CD4-positive, alpha-beta memory T cell (primary cell): ENCODE data around the gene ZFP91. TPM values are rescaled to one million over a fixed set of nuclear protein-coding genes. Genes with fewer than 3 reads are reported as not detected.
A peak's percentile ranks its signal among the peaks of the same experiment; 100 is the strongest.

Source experiments
- CTCF ChIA-PET: fragments of 350-600 bp; sonication (Branson Sonifier 250); formaldehyde crosslinking; loops from one replicate; lab custom pipeline; 2021; ENCODE audit warnings: inconsistent platforms; ENCODE audit not compliant: partially characterized antibody; lab: Charles Lee
- POLR2A ChIA-PET: fragments of 350-600 bp; sonication (Branson Sonifier 250); formaldehyde crosslinking; loops from one replicate; lab custom pipeline; 2021; ENCODE audit not compliant: partially characterized antibody; lab: Charles Lee
- DNase-seq, 5 donors: peaks; one replicate each; pipeline versions ENCODE4 v3.0.0 to v3.0.0-alpha.2; 2020 to 2022; ENCODE audit warnings: mixed read lengths in 1 of 5
- H3K27ac ChIP-seq: one replicate; pipeline ENCODE4 v1.7.0; 2013; ENCODE audit warnings: low read depth, low read length
- H3K27me3 ChIP-seq: 2 replicates; pipeline ENCODE4 v1.7.0; 2013; ENCODE audit warnings: mild to moderate bottlenecking, low read length, moderate library complexity; ENCODE audit not compliant: insufficient read depth
- H3K36me3 ChIP-seq: 2 replicates; pipeline ENCODE4 v1.7.0; 2013; ENCODE audit warnings: mild to moderate bottlenecking, low read length, moderate library complexity; ENCODE audit not compliant: insufficient read depth
- H3K4me1 ChIP-seq: 2 replicates; pipeline ENCODE4 v1.7.0; 2013; ENCODE audit warnings: mild to moderate bottlenecking, low read length, moderate library complexity; ENCODE audit not compliant: insufficient read depth
- H3K4me3 ChIP-seq, 2 donors: one replicate each; pipeline ENCODE4 v1.7.0; 2013; ENCODE audit warnings: low read length in 2 of 2, mild to moderate bottlenecking in 1 of 2
- H3K9me3 ChIP-seq, 2 donors: one replicate each; pipeline ENCODE4 v1.7.0; 2013; ENCODE audit warnings: low read length in 2 of 2, control low read depth in 1 of 2; ENCODE audit not compliant: control insufficient read depth in 1 of 2
- H3K27ac Mint-ChIP-seq, 7 donors: one replicate each; pipeline ENCODE4 v1.8.0; 2020 to 2021; ENCODE audit warnings: mixed read lengths in 7 of 7, mild to moderate bottlenecking in 6 of 7, inconsistent platforms in 3 of 7, moderate library complexity in 3 of 7
- H3K27me3 Mint-ChIP-seq, 2 donors: one replicate each; pipeline ENCODE4 v1.8.0; 2020 to 2021; ENCODE audit warnings: mixed read lengths in 2 of 2
- H3K36me3 Mint-ChIP-seq, 2 donors: one replicate each; pipeline ENCODE4 v1.8.0; 2020 to 2021; ENCODE audit warnings: mixed read lengths in 2 of 2, inconsistent platforms in 1 of 2, mild to moderate bottlenecking in 1 of 2
- H3K4me1 Mint-ChIP-seq, 4 donors: one replicate each; pipeline ENCODE4 v1.8.0; 2020 to 2021; ENCODE audit warnings: mixed read lengths in 4 of 4, mild to moderate bottlenecking in 1 of 4
- H3K4me3 Mint-ChIP-seq, 8 donors: one replicate each; pipeline ENCODE4 v1.8.0; 2020 to 2021; ENCODE audit warnings: mixed read lengths in 8 of 8, mild to moderate bottlenecking in 7 of 8, moderate library complexity in 6 of 8, inconsistent platforms in 3 of 8
- H3K9me3 Mint-ChIP-seq, 8 donors: one replicate each; pipeline ENCODE4 v1.8.0; 2020 to 2021; ENCODE audit warnings: mixed read lengths in 8 of 8, mild to moderate bottlenecking in 5 of 8, inconsistent platforms in 3 of 8, moderate library complexity in 1 of 8
- intact Hi-C: fragments of 100-400 bp; cut with micrococcal nuclease; formaldehyde crosslinking; loops from one replicate; pipeline ENCODE4 v1.15.1; 2023
- polyA plus RNA-seq, 2 donors: library from polyadenylated mRNA; unstranded; fragments of 300-500 nt; fragmentation: Illumina TruSeq; gene quantifications; one replicate each; pipeline ENCODE4 v1.2.3, GENCODE V29; 2021
- total RNA-seq, 2 experiments: library from RNA; stranded (reverse); gene quantifications; one replicate each; pipeline ENCODE4 v1.2.3, GENCODE V29; 2021

Gene ZFP91
- total and polyA plus RNA-seq, 4 experiments from 2014 or later: 3.8 to 38.4 (median 22.7) TPM

DNA sequence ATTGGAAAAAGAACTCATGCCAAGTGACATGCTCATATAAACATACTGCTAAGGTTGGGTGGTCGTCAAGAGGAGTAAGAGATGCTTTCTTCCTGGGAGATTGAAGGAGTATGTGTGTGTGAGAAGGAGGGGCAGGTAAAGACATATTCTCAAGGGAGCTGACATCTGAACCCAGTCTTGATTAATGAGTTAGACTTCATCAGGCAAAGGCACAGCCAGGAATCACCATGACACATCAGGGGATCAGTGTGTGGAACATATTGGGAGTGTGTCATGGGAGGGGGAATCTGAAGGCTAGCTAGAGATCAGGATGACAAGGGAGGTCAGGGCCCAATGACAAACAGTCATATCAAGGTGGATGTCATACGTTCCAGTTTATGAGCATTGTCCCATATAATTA, 58.5 kb downstream of the ZFP91 start:
- peak overlapping the region in 2 of 7 donors; percentile 18 to 24 for H3K27ac Mint-ChIP-seq
- peaks cover 14 to 23% (median 18%) of the 10 kb centered on the region in 4 donors for H3K4me1 Mint-ChIP-seq
- H3K27ac ChIP-seq: no peak overlapping the region
- no peaks in the 10 kb centered on the region for H3K9me3 ChIP-seq
- intact Hi-C loops: no loop called here
- no peak overlapping the region for H3K4me3 ChIP-seq
- H3K4me3 Mint-ChIP-seq: no peak overlapping the region
- H3K36me3 Mint-ChIP-seq: no peaks in the 10 kb centered on the region
- DNase-seq: no peak
- no peaks in the 10 kb centered on the region for H3K9me3 Mint-ChIP-seq
- no peaks in the 10 kb centered on the region for H3K36me3 ChIP-seq
- ChIA-PET CTCF (interaction anchor here (1.1 to 5.1 kb wide), 6 partner anchors 9 to 69 kb away, joined by 3 to 43 read pairs (median 6); no protein-coding TSS in a partner anchor), POLR2A (no interaction called here)
- peaks cover 21% of the 10 kb centered on the region for H3K4me1 ChIP-seq
- H3K27me3 ChIP-seq: no peaks in the 10 kb centered on the region
- H3K27me3 Mint-ChIP-seq: no peaks in the 10 kb centered on the region

DNA sequence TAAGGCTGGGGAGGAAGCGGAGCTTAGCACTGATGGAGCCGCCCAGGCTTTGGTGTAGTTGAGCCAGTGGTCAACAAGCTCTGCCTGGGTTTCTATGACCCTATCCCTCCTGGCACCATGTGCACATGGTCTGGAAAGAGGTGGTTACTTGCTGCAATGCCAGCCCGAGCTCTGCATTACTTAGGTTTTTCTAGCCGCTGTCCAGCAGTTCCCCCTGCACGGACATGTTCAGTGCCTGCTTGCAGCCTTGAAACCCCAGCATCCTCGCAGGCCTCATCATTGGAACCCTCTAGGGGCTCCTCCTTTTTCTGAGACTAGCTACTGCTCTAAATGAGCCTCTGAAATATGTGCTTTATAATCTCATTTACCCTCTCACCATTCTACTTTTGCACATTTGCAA, 60.2 kb downstream of the ZFP91 start:
- ChIA-PET POLR2A (interaction anchor here (0.7 to 2.5 kb wide), 2 partner anchors 9 to 60 kb away, joined by 3 to 10 read pairs; partner anchors contain the start of gene ZFP91), CTCF (interaction anchor here (1.0 to 5.1 kb wide), 7 partner anchors 11 to 115 kb away, joined by 3 to 43 read pairs (median 3); no protein-coding TSS in a partner anchor)
- Histone ChIP-seq H3K9me3 (no peaks in the 10 kb centered on the region), H3K4me3 (no peak overlapping the region), H3K4me1 (peaks cover 21% of the 10 kb centered on the region), H3K36me3 (no peaks in the 10 kb centered on the region), H3K27ac (no peak overlapping the region), H3K27me3 (no peaks in the 10 kb centered on the region)
- DNase-seq: no peak
- H3K4me3 Mint-ChIP-seq: no peak overlapping the region
- intact Hi-C loops: no loop called here
- peaks cover 0 to 2% (median 0%) of the 10 kb centered on the region in 8 donors for H3K9me3 Mint-ChIP-seq
- no peak overlapping the region for H3K27ac Mint-ChIP-seq
- no peaks in the 10 kb centered on the region for H3K27me3 Mint-ChIP-seq
- H3K4me1 Mint-ChIP-seq: peaks cover 14 to 26% (median 18%) of the 10 kb centered on the region in 4 donors
- no peaks in the 10 kb centered on the region for H3K36me3 Mint-ChIP-seq

DNA sequence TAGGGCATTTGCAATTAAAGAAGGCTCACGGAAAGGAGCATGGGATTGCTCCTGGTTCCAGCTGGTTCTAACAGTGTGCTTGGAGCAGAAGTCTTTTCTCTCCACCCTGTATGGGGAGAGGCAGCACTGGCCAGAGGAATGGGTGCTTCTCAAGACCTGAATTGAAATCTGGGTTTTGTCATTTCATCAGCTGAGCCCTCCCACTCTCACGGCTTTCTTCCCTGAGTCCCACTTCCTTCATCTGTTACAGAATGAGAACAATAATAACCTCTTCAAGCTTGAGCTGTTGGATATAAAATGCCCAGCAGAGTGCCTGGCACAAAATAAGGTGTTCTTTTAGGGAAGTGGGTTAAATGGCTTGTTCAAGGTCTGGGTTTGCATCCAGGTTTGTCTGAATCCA, 60.8 kb downstream of the ZFP91 start:
- Mint-ChIP-seq H3K4me1 (peaks cover 14 to 26% (median 18%) of the 10 kb centered on the region in 4 donors), H3K27me3 (no peaks in the 10 kb centered on the region), H3K27ac (peak overlapping the region in 3 of 7 donors; percentile 23 to 39 (median 29)), H3K9me3 (peaks cover 0 to 4% (median 0%) of the 10 kb centered on the region in 8 donors), H3K4me3 (peak overlapping the region in 1 of 8 donors; percentile 63), H3K36me3 (no peaks in the 10 kb centered on the region)
- ChIA-PET CTCF (interaction anchor here (1.1 to 5.1 kb wide), 7 partner anchors 12 to 71 kb away, joined by 3 to 43 read pairs (median 5); no protein-coding TSS in a partner anchor), POLR2A (interaction anchor here (0.7 to 2.5 kb wide), 4 partner anchors 10 to 64 kb away, joined by 3 to 10 read pairs (median 4); partner anchors contain the start of genes LPXN and ZFP91)
- Histone ChIP-seq H3K36me3 (no peaks in the 10 kb centered on the region), H3K4me1 (peaks cover 21% of the 10 kb centered on the region), H3K27me3 (no peaks in the 10 kb centered on the region), H3K4me3 (no peak overlapping the region), H3K9me3 (no peaks in the 10 kb centered on the region), H3K27ac (no peak overlapping the region)
- no peak for DNase-seq
- intact Hi-C loops: no loop called here

DNA sequence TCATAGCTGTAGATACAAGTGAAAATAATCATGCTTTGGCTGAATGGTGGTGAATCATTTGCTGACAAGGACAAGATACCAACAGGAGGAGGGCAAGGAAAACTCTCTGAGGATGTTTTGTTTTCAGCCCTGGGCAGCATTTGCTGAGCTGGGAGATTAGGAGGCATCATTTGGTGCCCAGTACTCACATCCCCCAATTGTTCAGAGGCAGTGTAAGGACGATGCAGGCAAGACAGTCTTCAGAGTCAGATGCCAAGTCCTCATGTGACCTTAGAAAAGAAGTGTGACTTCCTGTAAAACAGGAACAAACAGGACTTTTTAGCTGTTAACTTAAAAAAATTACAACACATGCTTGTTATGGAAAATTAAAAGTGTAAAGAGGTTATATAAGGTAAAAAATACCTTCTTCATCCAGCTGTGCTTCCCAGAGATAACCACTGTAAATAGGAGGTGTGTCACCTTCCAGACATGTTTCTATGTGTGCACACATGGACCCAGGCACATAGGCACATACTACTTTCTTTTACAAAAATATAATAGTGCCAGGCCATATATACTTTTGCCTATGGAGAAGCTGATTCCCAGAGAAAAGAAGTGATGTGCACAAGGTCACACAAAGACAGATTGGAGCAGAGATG, 61.6 kb downstream of the ZFP91 start:
- CTCF ChIA-PET: interaction anchor here (1.2 to 5.1 kb wide), 7 partner anchors 12 to 72 kb away, joined by 3 to 43 read pairs (median 4); no protein-coding TSS in a partner anchor
- intact Hi-C loops: no loop called here

DNA sequence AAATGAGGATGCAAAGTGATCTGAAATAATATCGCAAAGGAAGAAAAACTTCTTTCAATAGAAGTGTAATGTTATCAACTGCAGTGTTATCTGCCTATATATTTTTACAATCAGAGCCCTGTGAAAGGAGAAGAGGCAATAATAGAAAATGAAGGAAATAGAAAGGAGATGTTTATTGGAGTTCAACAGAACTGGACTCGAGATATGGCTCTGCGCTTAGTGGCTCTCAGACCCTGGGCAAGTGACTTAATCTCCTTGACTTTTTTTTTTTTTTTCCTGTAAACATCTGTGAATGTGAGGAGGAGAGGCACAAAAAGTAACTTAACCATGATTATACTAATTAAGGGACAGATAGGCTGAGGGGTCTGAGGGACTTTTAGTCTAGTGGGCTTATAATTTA, 62.5 kb downstream of the ZFP91 start:
- Histone ChIP-seq H3K4me3 (no peak overlapping the region), H3K4me1 (peaks cover 21% of the 10 kb centered on the region), H3K27me3 (no peaks in the 10 kb centered on the region), H3K36me3 (no peaks in the 10 kb centered on the region), H3K27ac (no peak overlapping the region), H3K9me3 (no peaks in the 10 kb centered on the region)
- intact Hi-C loops: no loop called here
- Mint-ChIP-seq H3K9me3 (peaks cover 0 to 10% (median 5%) of the 10 kb centered on the region in 8 donors), H3K4me3 (no peak overlapping the region), H3K27me3 (no peaks in the 10 kb centered on the region), H3K4me1 (peaks cover 14 to 26% (median 18%) of the 10 kb centered on the region in 4 donors), H3K36me3 (peaks cover 0 to 6% of the 10 kb centered on the region in 2 donors), H3K27ac (peak overlapping the region in 4 of 7 donors; percentile 29 to 78 (median 43))
- ChIA-PET POLR2A (interaction anchor here (2.5 kb wide), 1 partner anchor 62 kb away, joined by 10 read pairs; the partner anchor contains the start of gene ZFP91), CTCF (interaction anchor here (0.9 to 1.6 kb wide), 3 partner anchors 12 to 495 kb away, joined by 3 to 4 read pairs (median 4); no protein-coding TSS in a partner anchor)
- no peak for DNase-seq

More for the DNA sequence above, 61.6 kb downstream of the ZFP91 start:
- Mint-ChIP-seq H3K36me3 (peaks cover 0 to 4% of the 10 kb centered on the region in 2 donors), H3K27me3 (no peaks in the 10 kb centered on the region), H3K4me3 (peak overlapping the region in 7 of 8 donors; percentile 26 to 64 (median 33)), H3K4me1 (peaks cover 14 to 26% (median 18%) of the 10 kb centered on the region in 4 donors), H3K9me3 (peaks cover 0 to 4% (median under 1%) of the 10 kb centered on the region in 8 donors), H3K27ac (peak overlapping the region in 6 of 7 donors; percentile 29 to 85 (median 72))
- Histone ChIP-seq H3K4me3 (no peak overlapping the region), H3K4me1 (peaks cover 21% of the 10 kb centered on the region), H3K27me3 (no peaks in the 10 kb centered on the region), H3K27ac (no peak overlapping the region), H3K36me3 (no peaks in the 10 kb centered on the region), H3K9me3 (no peaks in the 10 kb centered on the region)
- peak in 4 of 5 donors; percentile 16 to 29 (median 21) for DNase-seq
- POLR2A ChIA-PET: interaction anchor here (0.9 to 2.5 kb wide), 5 partner anchors 11 to 501 kb away, joined by 3 to 10 read pairs (median 5); partner anchors contain the start of genes LPXN and ZFP91

DNA sequence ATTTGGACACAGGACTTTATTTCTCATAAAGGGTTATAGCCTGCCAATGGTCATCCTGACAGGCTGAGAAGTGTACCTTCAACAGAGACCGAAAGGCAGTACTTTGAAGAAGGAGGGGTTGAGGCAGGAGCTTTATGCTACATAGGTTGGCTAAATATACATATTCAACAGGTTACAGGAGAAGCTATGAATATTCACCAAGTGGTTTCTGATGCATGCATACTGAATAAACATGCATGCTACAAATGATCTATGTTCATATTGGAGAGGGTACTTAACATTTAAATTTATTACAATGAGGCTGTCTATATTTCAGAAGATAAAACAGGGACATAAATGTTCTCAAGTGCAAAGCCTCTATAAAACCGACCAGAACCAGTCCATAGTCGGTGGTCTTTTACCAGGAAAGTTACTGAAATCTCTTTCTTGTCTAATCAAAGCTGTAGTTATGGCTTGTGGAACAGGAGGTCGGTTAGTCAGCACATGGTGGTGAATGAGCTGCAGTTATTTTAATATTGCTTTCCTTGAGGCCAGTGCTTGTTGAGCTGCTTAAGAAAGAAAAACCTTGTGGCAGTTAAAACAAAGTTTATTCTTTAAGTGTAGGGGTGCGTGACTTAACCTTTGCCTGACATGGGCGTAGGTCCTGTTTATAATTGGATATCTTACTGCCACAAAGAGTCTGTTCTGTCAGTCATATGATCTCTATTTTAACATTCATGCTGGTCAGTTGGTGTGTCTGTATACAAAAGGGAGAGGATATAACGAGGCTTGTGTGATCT, 63.1 kb downstream of the ZFP91 start:
- peaks cover 0 to 13% of the 10 kb centered on the region in 2 donors for H3K36me3 Mint-ChIP-seq
- H3K27me3 Mint-ChIP-seq: no peaks in the 10 kb centered on the region
- H3K27ac Mint-ChIP-seq: peak overlapping the region in 4 of 7 donors; percentile 8 to 47 (median 43)
- POLR2A ChIA-PET: interaction anchor here (2.5 kb wide), 1 partner anchor 63 kb away, joined by 10 read pairs; the partner anchor contains the start of gene ZFP91
- peaks cover 0 to 15% (median 10%) of the 10 kb centered on the region in 8 donors for H3K9me3 Mint-ChIP-seq
- H3K4me3 ChIP-seq: no peak overlapping the region
- intact Hi-C loops: no loop called here
- DNase-seq: no peak
- H3K36me3 ChIP-seq: no peaks in the 10 kb centered on the region
- H3K27ac ChIP-seq: no peak overlapping the region
- H3K4me3 Mint-ChIP-seq: no peak overlapping the region
- CTCF ChIA-PET: interaction anchor here (0.9 to 2.0 kb wide), 2 partner anchors 12 to 494 kb away, joined by 3 to 6 read pairs; no protein-coding TSS in a partner anchor
- peaks cover 21% of the 10 kb centered on the region for H3K4me1 ChIP-seq
- H3K4me1 Mint-ChIP-seq: peaks cover 14 to 26% (median 18%) of the 10 kb centered on the region in 4 donors
- no peaks in the 10 kb centered on the region for H3K27me3 ChIP-seq
- no peaks in the 10 kb centered on the region for H3K9me3 ChIP-seq
